ENCODE measurements around the gene CUBN.

The CUBN gene

GRCh38 chr10:16991011-16991410, 138.6 kb downstream of the CUBN start:
- DNase-seq (ENCODE audit: low read depth, low spot score): no peak

- DNase-seq (ENCODE audit: low read depth, low spot score): no peak
These were observed 139.8 kb downstream of the CUBN start for GRCh38 chr10:16989826-16990293.

- DNase-seq (ENCODE audit: low read depth, low spot score): no peak
These were observed 140.7 kb downstream of the CUBN start for GRCh38 chr10:16988900-16989299.

- DNase-seq (ENCODE audit: low read depth, low spot score): no peak
These were observed 141.5 kb downstream of the CUBN start for GRCh38 chr10:16987976-16988610.

DNA sequence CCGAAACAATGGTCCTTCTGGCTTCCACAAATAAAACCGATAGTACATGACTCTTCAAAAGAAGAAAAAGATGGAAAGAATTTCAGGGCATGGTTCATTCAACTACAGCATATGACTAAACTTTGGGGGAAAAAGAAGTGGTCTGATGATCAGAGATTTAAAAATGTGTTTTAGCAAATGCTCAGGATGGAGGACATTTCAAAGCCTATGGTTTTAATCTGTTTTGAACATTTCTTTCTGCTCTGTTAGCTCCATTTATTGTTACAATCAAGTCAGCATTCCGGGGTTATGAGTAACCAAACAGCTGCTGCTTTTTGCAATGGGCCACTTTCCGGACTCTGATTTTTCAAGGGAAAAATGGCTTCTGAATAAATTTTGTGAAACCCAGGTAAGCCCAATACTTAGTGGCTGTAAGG, 142.4 kb downstream of the CUBN start:
- no peak for DNase-seq (ENCODE audit: low read depth, low spot score)

DNA sequence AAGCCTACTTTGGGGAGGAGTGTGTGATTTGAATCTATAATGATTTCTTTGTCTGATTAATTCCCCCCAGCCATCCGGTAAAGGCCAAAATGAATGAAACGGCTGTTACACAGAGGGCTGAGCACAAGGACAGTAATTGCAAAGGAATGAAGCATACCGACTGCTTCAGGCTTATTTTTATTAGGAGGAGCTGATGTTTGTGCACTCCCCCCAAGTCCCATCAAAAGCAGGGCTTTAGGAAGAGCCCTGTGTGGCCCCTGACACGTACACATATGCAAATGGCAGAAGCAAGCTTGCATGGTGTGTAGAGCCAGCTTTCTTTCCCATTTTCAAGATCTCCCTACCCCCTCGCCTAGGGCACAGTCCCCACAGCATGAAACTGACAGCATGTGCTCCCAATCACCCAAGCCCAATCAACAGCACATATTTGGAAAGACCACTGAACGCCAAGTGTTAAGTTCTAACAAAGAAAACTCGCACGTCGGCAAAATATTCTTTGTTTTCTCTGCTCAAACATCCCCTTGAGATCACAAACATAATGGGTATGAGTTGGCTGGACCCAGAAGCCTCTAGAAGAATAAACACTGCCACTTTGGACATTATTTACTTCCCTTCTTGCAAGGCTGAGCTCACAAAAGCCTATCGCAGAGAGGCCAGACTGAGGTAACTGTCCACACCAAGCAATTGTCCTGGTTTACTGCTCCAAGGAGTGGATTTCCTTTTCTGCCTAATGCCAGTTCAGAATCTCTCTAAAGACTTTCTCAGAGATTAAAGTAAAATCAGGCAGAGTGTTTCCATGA, 143.0 kb downstream of the CUBN start:
- no peak for DNase-seq (ENCODE audit: low read depth, low spot score)

- no peak for DNase-seq (ENCODE audit: low read depth, low spot score)
These were observed 143.6 kb downstream of the CUBN start for GRCh38 chr10:16986082-16986405.

DNA sequence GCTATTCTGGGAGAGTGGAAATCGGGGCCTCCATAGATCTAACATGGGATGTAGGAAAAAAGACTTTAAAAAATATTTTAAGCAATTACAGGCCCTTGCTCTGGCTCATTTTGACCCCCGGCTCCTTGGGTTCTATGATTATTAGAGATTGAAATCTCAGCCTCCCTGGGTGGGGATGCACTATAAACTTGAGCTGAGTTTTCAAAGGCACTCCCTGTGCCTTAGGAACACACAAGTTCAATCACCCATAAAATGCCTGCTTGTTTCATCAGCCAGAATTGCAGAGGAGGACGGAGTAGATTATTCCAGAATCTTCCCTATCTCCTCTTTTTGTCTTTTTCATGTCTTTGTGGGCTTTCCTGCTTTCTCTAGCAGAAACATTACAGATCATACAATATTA, 145.4 kb downstream of the CUBN start:
- no peak for DNase-seq (ENCODE audit: low read depth, low spot score)

DNA sequence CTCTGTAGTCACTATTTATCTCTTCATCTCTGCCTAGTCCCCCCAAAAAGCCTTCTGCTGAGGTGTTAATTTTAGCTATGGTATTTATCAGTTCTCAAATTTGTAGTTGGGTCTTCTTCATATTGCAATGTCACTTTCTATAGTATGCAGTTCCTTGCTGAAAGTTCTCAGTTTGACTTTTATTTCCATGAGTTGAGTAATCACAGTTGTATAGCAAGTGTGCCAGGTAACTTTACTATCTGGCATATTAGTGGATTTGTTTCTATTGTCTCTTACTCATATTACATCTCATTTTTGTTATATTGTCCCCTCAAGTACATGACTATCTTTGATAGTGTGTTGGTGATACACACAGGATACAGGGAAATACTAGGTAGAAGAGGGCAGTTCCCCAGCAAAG, 152.8 kb downstream of the CUBN start:
- no peak for DNase-seq (ENCODE audit: low read depth, low spot score)

- DNase-seq (ENCODE audit: low read depth, low spot score): no peak
These were observed 154.4 kb downstream of the CUBN start for GRCh38 chr10:16975188-16975587.

GRCh38 chr10:16968416-16969041, 161.1 kb downstream of the CUBN start:
- no peak for DNase-seq (ENCODE audit: low read depth, low spot score)

DNA sequence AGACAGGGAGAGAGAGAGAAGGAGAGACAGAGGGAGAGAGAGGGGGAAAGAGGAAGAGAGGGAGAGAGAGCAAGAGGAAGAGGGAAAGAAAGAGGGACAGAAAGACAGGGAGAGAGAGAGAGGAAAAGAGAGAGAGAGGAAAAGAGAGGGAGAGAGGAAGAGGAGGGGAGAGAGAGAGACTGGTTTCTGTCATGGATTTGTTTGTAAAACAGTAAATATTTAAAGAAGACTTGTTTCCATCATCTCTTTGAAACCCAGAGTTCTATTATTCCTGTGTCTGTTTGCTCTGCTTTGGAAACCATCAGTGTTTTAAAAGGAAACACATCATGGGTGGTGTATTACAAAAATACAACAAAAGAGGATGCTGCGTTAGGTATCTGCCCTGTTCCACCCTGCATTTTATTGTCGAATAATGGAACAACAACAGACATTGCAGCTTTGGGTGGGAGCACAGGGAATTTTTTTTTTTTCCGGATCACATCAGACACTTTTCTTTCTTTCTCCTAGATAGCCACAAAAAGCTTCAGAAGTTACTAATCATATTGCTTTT, 161.7 kb downstream of the CUBN start:
- DNase-seq (ENCODE audit: low read depth, low spot score): no peak

DNA sequence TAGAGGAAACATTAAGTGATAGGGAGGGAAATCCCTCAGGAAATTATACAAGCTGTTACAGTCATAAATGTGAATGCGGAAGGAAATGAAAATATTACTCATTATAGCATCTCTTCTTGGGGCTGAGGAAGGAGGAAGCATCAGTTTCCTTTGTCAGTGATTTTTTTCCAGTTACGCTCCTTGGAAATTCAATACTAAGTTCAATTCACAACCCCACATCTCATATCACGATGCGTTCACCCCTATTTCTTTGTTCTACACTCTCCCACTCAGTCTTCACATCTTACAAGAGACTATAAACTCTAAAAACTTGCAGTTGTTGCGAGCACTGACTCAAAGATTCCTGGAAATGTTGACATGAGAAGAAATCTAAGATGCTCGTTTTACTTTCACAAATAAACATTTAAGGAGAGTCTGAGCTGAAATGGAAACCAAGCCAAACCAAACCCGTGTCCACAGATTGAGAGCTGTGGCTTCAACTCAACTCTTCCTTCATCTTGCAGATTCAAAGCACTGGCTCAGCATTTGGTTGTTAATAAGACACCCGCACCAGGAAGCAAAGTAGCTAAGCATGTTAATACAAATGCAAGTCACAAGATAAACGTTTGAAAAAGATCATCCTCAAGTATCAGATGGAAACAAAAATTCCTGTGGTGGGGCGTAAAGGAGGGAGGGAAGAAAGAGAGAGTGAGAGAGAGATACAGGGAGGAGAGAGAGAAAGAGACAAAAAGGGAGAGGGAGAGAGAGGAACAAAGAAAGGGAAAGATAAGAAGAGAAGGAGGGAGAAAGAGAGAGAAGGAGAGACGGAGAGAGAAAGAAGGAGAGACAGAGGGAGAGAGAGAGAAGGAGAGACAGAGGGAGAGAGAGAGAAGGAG, 162.4 kb downstream of the CUBN start:
- DNase-seq (ENCODE audit: low read depth, low spot score): no peak

DNA sequence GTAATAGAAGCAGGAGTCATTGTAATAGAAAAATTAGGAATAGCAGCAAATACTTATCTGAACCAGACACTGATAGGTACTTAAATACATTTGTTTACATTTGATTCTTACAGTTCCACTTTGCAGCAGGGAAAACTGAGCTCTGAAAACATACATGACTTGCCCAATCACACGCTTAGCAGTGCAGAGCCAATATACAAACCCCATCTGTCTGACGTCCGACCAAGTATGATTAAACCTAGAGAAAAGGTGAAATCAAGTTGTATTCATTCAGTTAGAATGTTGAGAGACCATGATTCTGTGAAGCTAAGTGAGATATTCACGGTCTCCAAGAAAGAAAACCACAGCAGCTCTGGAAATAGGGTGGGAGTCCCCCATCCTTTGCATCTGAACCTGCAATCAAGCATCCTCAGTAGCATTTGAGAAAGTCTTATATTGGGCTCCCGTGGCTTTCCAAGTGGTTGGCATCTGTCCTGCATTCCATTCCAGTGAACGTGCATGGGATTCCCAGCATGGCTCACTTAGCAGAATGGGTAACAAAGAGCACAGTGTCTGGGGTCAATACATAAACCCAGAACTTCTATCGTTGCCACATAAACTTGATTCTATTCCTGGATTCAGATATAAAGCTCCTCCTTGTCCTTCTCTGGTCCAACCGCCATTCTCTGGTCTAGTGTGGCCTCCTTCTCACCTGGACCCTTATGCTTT, 163.7 kb downstream of the CUBN start:
- DNase-seq (ENCODE audit: low read depth, low spot score): no peak

GRCh38 chr10:16965344-16965616, 164.3 kb downstream of the CUBN start:
- no peak for DNase-seq (ENCODE audit: low read depth, low spot score)

GRCh38 chr10:16964576-16965343, 164.9 kb downstream of the CUBN start:
- DNase-seq (ENCODE audit: low read depth, low spot score): no peak

GRCh38 chr10:16960551-16960950, 169.1 kb downstream of the CUBN start:
- DNase-seq (ENCODE audit: low read depth, low spot score): no peak

DNA sequence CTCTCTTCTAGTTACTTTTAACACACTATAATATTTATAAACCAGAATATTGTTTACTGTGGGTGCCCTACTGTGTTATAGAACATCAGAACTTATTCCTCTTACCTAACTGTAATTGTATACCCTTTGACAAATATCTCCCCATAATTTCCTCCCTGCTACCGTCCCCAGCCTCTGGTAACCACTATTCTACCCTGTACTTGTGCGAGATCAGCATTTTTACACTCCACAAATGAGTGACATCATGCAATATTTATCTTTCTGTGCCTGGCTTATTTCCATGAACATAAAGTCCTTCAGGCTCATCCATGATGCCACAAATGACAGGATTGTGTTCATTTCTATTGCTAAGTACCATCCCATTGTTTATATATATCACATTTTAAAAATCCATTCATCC, 172.6 kb downstream of the CUBN start:
- DNase-seq (ENCODE audit: low read depth, low spot score): no peak

DNA sequence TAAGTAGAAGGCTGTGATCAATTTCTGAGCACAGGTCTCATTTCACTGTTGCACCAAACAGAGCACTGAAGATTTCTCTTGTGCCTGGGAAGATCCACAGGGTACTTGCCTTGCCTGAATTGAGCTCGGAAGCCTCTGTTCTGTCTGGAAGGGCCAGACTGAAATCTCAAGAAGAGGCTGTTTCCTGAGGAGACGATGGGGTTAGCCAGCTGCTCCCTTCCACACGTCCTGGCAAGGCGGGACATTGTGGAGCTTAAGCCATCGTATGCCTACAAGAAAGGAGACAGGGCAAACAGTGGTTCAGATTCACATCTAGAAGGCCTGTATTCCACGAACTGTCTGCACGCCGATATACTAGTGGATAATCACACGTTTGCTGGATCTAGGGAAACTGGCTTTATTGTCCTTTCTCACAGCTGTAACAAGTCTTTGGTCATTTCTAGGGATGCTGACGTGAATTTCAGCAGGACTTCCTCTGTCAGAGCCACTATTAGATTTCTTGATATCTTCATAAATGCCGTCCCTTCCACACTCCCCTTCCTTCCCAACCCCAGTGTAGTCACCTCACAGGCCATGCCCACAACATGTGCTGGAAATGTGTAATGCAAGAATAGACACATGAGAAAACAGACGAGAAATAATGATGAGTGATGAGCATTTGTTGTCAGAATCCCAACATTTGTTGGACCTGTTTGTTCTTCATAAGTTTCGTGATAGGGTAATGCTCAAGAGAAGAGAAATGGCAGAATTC, 175.2 kb downstream of the CUBN start:
- DNase-seq (ENCODE audit: low read depth, low spot score): no peak

GRCh38 chr10:16953270-16953669, 176.3 kb downstream of the CUBN start:
- no peak for DNase-seq (ENCODE audit: low read depth, low spot score)
